SK-N-SH (cell line): ENCODE data around the gene GRK2. TPM values are rescaled to one million over a fixed set of nuclear protein-coding genes. Genes with fewer than 3 reads are reported as not detected.

Source experiments
- CTCF ChIA-PET: fragments of 300-600, 350-600 bp; formaldehyde crosslinking; extraction: SDS; loops from one replicate; lab custom pipeline; 2021; lab: Yijun Ruan, JAX
- POLR2A ChIA-PET: fragments of 350-600 bp; sonication (Branson Sonifier 250); formaldehyde crosslinking; extraction: SDS; loops from one replicate; lab custom pipeline; 2020; ENCODE audit warnings: antibody characterized with exemption, inconsistent platforms; lab: Yijun Ruan, JAX
- DNase-seq: peaks from one replicate; pipeline ENCODE4 v3.0.0; 2012
- H2AFZ ChIP-seq: fragments of 200-600 bp; sonication (generic); 2 replicates; pipeline ENCODE4 v1.8.1; 2016; ENCODE audit warnings: antibody characterized with exemption, mild to moderate bottlenecking, low read depth
- H3F3A ChIP-seq: fragments of 200-600 bp; sonication (generic); replicated peaks from 2 replicates; pipeline ENCODE3; 2016; ENCODE audit warnings: antibody characterized with exemption, mild to moderate bottlenecking; ENCODE audit not compliant: insufficient read depth
- H3K27ac ChIP-seq, 2 experiments: fragments of 200-500 bp in 1 of 2; fragments of 200-600 bp in 1 of 2; sonication (Bioruptor generic) in 1 of 2; sonication (generic), shearing (Covaris generic) in 1 of 2; 2 replicates each; pipeline versions ENCODE4 v1.5.1 to v1.6.1; 2014 to 2016; ENCODE audit warnings: low read depth in 2 of 2, inconsistent platforms in 1 of 2, low read length in 1 of 2, mild to moderate bottlenecking in 1 of 2, mixed read lengths in 1 of 2
- H3K27me3 ChIP-seq: fragments of 200-600 bp; sonication (generic), shearing (Covaris generic); 2 replicates; pipeline ENCODE4 v1.6.1; 2016; ENCODE audit warnings: mixed run types; ENCODE audit not compliant: insufficient read depth
- H3K36me3 ChIP-seq, 2 experiments: fragments of 200-500 bp in 1 of 2; fragments of 200-600 bp in 1 of 2; sonication (Bioruptor generic) in 1 of 2; sonication (generic) in 1 of 2; replicated peaks in 1 of 2; 2 replicates each; pipeline versions ENCODE3 to v1.5.1; 2014 to 2016; ENCODE audit warnings: low read length in 1 of 2, mild to moderate bottlenecking in 1 of 2; ENCODE audit not compliant: insufficient read depth in 2 of 2, control insufficient read depth in 1 of 2
- H3K4me1 ChIP-seq, 2 experiments: fragments of 200-500 bp in 1 of 2; fragments of 200-600 bp in 1 of 2; sonication (Bioruptor generic) in 1 of 2; sonication (generic), shearing (Covaris generic) in 1 of 2; 2 replicates each; pipeline versions ENCODE4 v1.5.1 to v1.6.1; 2014 to 2016; ENCODE audit warnings: low read depth in 1 of 2, low read length in 1 of 2, mixed run types in 1 of 2; ENCODE audit not compliant: insufficient read depth in 2 of 2, control insufficient read depth in 1 of 2
- H3K4me2 ChIP-seq: fragments of 200-600 bp; sonication (generic), shearing (Covaris generic); 2 replicates; pipeline ENCODE4 v1.6.1; 2017; ENCODE audit warnings: mixed run types
- H3K4me3 ChIP-seq, 2 experiments: fragments of 200-500 bp in 1 of 2; fragments of 200-600 bp in 1 of 2; sonication (Bioruptor generic) in 1 of 2; sonication (generic), shearing (Covaris generic) in 1 of 2; 2 replicates each; pipeline versions ENCODE4 v1.5.1 to v1.8.1; 2014 to 2016; ENCODE audit warnings: low read depth in 2 of 2, inconsistent platforms in 1 of 2, low read length in 1 of 2, mild to moderate bottlenecking in 1 of 2, mixed read lengths in 1 of 2, moderate library complexity in 1 of 2
- H3K79me2 ChIP-seq: fragments of 200-600 bp; sonication (generic); 2 replicates; pipeline ENCODE4 v1.8.1; 2017; ENCODE audit warnings: mild to moderate bottlenecking; ENCODE audit not compliant: insufficient read depth
- H3K9ac ChIP-seq: fragments of 200-600 bp; sonication (generic); 2 replicates; pipeline ENCODE4 v1.6.1; 2017; ENCODE audit warnings: mixed run types
- H3K9me2 ChIP-seq: fragments of 200-600 bp; sonication (generic); 2 replicates; pipeline ENCODE4 v1.6.1; 2017; ENCODE audit warnings: mixed run types
- H3K9me3 ChIP-seq: fragments of 200-600 bp; sonication (generic); 2 replicates; pipeline ENCODE4 v1.6.1; 2017; ENCODE audit warnings: mixed run types, mild to moderate bottlenecking, moderate library complexity
- H4K20me1 ChIP-seq: fragments of 200-600 bp; sonication (generic); 2 replicates; pipeline ENCODE4 v1.6.1; 2017; ENCODE audit warnings: mild to moderate bottlenecking, mixed run types; ENCODE audit not compliant: insufficient read depth
- ELF1 ChIP-seq: IDR thresholded peaks from 2 replicates; pipeline ENCODE4 v1.4.0; 2012
- EP300 ChIP-seq, 2 experiments: IDR thresholded peaks; 2 replicates each; pipeline versions ENCODE4 v1.4.0 to v1.6.1; 2012; ENCODE audit warnings: borderline replicate concordance in 1 of 2, low read depth in 1 of 2, low read length in 1 of 2
- EZH2phosphoT487 ChIP-seq: fragments of 200-600 bp; sonication (generic); IDR thresholded peaks from 2 replicates; pipeline ENCODE4 v1.6.1; 2017; ENCODE audit warnings: low read depth, mixed run types, mild to moderate bottlenecking, antibody characterized with exemption, moderate library complexity, borderline replicate concordance
- FOSL2 ChIP-seq: IDR thresholded peaks from 2 replicates; pipeline ENCODE4 v1.4.0; 2012; ENCODE audit warnings: low read depth, mild to moderate bottlenecking, moderate library complexity, borderline replicate concordance
- FOXM1 ChIP-seq: IDR thresholded peaks from 2 replicates; pipeline ENCODE4 v1.4.0; 2012; ENCODE audit warnings: low read depth, mild to moderate bottlenecking
- GABPA ChIP-seq: IDR thresholded peaks from 2 replicates; pipeline ENCODE4 v1.4.0; 2012; ENCODE audit warnings: low read depth, mild to moderate bottlenecking
- JUND ChIP-seq: IDR thresholded peaks from 2 replicates; pipeline ENCODE4 v1.4.0; 2012
- MXI1 ChIP-seq: IDR thresholded peaks from 2 replicates; pipeline ENCODE4 v1.6.1; 2012; ENCODE audit warnings: mild to moderate bottlenecking, low read depth, low read length, improper control_type of control experiment
- NFIC ChIP-seq: IDR thresholded peaks from 2 replicates; pipeline ENCODE4 v1.4.0; 2012; ENCODE audit warnings: borderline replicate concordance
- RAD21 ChIP-seq: IDR thresholded peaks from 2 replicates; pipeline ENCODE4 v1.6.1; 2012; ENCODE audit warnings: mild to moderate bottlenecking, low read length
- RCOR1 ChIP-seq: fragments of 150-350 bp; IDR thresholded peaks from 2 replicates; pipeline ENCODE4 v1.6.1; 2017; ENCODE audit warnings: antibody characterized with exemption, low read length
- SIN3A ChIP-seq: IDR thresholded peaks from 2 replicates; pipeline ENCODE4 v1.6.1; 2012; ENCODE audit warnings: low read depth, mild to moderate bottlenecking, low read length, moderate library complexity, borderline replicate concordance
- SMC3 ChIP-seq: IDR thresholded peaks from 2 replicates; pipeline ENCODE4 v1.6.1; 2012; ENCODE audit warnings: low read depth, low read length, improper control_type of control experiment
- TAF1 ChIP-seq: IDR thresholded peaks from 2 replicates; pipeline ENCODE4 v1.6.1; 2012; ENCODE audit warnings: low read depth, mild to moderate bottlenecking, low read length, moderate library complexity, borderline replicate concordance
- TEAD4 ChIP-seq: IDR thresholded peaks from 2 replicates; pipeline ENCODE4 v1.4.0; 2012; ENCODE audit warnings: mild to moderate bottlenecking, borderline replicate concordance; ENCODE audit not compliant: insufficient read depth
- WGBS: methylation state at CpG from one replicate; pipeline ENCODE4 v1.1.6; 2017; ENCODE audit warnings: low lambda C conversion rate; 5-methylcytosine and 5-hydroxymethylcytosine counted together
- polyA plus RNA-seq, 3 experiments: library from polyadenylated mRNA; depleted of rRNA; stranded (reverse); fragments of >200 nt; gene quantifications; 2 replicates each; pipeline ENCODE4 v1.2.3, GENCODE V29; 2012
- TF ChIP-seq, protein P1 (sequence below): fragments of 150-350 bp; IDR thresholded peaks from 2 replicates; pipeline ENCODE4 v1.6.1; 2016; ENCODE audit warnings: mild to moderate bottlenecking, low read depth, low read length
- TF ChIP-seq, protein P2 (sequence below): fragments of 200-600 bp; sonication (generic); IDR thresholded peaks from 2 replicates; pipeline ENCODE4 v1.6.1; 2017; ENCODE audit warnings: antibody characterized with exemption, mild to moderate bottlenecking, moderate library complexity
- TF ChIP-seq, protein P3 (sequence below): IDR thresholded peaks from 2 replicates; pipeline ENCODE4 v1.4.0; 2012; ENCODE audit warnings: low read depth
- TF ChIP-seq, protein P4 (sequence below): IDR thresholded peaks from 2 replicates; pipeline ENCODE4 v1.6.1; 2012; ENCODE audit warnings: mild to moderate bottlenecking, low read depth, low read length, moderate library complexity

The GRK2 gene
- polyA plus RNA-seq, 1 of the 3 experiments (the other 2 are of a cell fraction): 48.5 TPM

DNA sequence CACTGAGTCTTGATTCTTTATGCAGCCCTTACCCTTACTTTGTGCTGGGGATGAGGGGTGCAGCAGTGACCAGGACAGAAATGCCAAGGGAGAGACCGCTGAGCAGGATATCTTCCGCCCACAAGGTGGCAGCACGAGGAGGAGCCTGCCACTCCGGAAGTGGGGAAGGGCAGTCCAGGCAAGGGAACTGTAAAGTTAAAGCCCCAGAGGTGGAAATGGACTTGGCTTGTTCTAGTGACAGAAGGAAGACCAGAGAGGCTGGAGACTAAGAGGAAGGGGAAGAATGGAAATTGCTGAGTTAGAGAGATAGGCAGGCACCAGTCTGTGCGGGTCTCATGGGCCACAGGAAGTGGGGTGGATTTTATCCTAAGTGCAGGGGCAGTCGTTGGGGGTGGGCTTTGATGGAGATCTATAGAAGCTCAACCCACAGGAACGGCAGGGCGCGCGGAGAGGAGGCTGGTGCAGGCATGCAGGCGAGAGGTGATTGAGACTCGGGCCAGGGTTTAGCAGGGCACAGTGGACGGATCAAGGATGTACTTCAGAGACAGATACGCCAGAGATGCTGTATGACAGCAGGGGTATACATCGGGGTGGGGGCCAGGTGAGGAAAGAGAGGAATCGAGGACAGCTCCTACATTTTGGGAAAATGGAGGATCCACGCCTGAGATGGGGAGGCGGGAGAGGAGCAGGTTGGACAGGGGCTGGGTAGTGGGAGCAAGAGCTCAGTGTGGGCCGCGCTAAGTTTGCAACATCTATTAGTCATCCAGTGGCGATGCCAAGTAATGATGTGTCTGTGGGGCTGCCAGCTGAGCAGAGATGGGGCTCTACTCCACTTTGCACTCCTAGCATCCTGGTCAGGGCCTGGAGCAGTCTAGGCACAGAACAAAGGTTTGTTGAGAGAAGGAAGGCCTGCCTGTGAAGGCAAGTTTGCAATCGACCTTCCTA lies 3.3 kb upstream of the GRK2 start:
- DNase-seq: peak; percentile 92
- 54% methylated on average over 21 of the region's 22 CpGs for WGBS
- H3F3A ChIP-seq: peaks cover 18% of the 10 kb centered on the region
- H4K20me1 ChIP-seq: no peaks in the 10 kb centered on the region; the same call in 1 of the 2 replicates
- H3K4me2 ChIP-seq: peak overlapping the region; percentile 66
- H3K4me3 ChIP-seq: no peak overlapping the region
- POLR2A ChIA-PET: interaction anchor here (3.2 kb wide), 1 partner anchor 55 kb away, joined by 19 read pairs; no protein-coding TSS in a partner anchor
- H3K36me3 ChIP-seq: peaks cover 0 to under 1% of the 10 kb centered on the region in 2 experiments
- peak; percentile 77 for TF ChIP-seq NFIC
- TF ChIP-seq RAD21: peak; percentile 72
- 0 out of 2 replicates have a peak, but pooled peaks have one; percentile 66 for TF ChIP-seq SIN3A
- no peak for TF ChIP-seq TEAD4
- TF ChIP-seq EP300 (IDR thresholded peaks at IDR 0.05; ENCODE audit: borderline replicate concordance in 1 of 2, low read depth in 1 of 2, low read length in 1 of 2): no peak
- TF ChIP-seq FOXM1: no peak
- peak; percentile 46; the same call in 1 of the 2 replicates for TF ChIP-seq MXI1
- TF ChIP-seq, protein P1, sequence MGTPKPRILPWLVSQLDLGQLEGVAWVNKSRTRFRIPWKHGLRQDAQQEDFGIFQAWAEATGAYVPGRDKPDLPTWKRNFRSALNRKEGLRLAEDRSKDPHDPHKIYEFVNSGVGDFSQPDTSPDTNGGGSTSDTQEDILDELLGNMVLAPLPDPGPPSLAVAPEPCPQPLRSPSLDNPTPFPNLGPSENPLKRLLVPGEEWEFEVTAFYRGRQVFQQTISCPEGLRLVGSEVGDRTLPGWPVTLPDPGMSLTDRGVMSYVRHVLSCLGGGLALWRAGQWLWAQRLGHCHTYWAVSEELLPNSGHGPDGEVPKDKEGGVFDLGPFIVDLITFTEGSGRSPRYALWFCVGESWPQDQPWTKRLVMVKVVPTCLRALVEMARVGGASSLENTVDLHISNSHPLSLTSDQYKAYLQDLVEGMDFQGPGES: no peak
- peak; percentile 98 for TF ChIP-seq ELF1
- TF ChIP-seq TAF1: peak; percentile 39; the same call in 1 of the 2 replicates
- peak; percentile 84 for TF ChIP-seq SMC3
- TF ChIP-seq RCOR1: no peak
- TF ChIP-seq, protein P2, sequence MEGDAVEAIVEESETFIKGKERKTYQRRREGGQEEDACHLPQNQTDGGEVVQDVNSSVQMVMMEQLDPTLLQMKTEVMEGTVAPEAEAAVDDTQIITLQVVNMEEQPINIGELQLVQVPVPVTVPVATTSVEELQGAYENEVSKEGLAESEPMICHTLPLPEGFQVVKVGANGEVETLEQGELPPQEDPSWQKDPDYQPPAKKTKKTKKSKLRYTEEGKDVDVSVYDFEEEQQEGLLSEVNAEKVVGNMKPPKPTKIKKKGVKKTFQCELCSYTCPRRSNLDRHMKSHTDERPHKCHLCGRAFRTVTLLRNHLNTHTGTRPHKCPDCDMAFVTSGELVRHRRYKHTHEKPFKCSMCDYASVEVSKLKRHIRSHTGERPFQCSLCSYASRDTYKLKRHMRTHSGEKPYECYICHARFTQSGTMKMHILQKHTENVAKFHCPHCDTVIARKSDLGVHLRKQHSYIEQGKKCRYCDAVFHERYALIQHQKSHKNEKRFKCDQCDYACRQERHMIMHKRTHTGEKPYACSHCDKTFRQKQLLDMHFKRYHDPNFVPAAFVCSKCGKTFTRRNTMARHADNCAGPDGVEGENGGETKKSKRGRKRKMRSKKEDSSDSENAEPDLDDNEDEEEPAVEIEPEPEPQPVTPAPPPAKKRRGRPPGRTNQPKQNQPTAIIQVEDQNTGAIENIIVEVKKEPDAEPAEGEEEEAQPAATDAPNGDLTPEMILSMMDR: peak; percentile 88
- TF ChIP-seq EZH2phosphoT487: no peak
- TF ChIP-seq JUND: no peak
- TF ChIP-seq, protein P3, sequence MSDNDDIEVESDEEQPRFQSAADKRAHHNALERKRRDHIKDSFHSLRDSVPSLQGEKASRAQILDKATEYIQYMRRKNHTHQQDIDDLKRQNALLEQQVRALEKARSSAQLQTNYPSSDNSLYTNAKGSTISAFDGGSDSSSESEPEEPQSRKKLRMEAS: peak; percentile 68; the same call in 1 of the 2 replicates
- TF ChIP-seq GABPA: peak; percentile 52
- peak; percentile 42; the same call in 1 of the 2 replicates for TF ChIP-seq FOSL2
- TF ChIP-seq, protein P4, sequence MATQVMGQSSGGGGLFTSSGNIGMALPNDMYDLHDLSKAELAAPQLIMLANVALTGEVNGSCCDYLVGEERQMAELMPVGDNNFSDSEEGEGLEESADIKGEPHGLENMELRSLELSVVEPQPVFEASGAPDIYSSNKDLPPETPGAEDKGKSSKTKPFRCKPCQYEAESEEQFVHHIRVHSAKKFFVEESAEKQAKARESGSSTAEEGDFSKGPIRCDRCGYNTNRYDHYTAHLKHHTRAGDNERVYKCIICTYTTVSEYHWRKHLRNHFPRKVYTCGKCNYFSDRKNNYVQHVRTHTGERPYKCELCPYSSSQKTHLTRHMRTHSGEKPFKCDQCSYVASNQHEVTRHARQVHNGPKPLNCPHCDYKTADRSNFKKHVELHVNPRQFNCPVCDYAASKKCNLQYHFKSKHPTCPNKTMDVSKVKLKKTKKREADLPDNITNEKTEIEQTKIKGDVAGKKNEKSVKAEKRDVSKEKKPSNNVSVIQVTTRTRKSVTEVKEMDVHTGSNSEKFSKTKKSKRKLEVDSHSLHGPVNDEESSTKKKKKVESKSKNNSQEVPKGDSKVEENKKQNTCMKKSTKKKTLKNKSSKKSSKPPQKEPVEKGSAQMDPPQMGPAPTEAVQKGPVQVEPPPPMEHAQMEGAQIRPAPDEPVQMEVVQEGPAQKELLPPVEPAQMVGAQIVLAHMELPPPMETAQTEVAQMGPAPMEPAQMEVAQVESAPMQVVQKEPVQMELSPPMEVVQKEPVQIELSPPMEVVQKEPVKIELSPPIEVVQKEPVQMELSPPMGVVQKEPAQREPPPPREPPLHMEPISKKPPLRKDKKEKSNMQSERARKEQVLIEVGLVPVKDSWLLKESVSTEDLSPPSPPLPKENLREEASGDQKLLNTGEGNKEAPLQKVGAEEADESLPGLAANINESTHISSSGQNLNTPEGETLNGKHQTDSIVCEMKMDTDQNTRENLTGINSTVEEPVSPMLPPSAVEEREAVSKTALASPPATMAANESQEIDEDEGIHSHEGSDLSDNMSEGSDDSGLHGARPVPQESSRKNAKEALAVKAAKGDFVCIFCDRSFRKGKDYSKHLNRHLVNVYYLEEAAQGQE: 0 out of 2 replicates have a peak, but pooled peaks have one; percentile 32
- CTCF ChIA-PET: interaction anchor here (0.6 to 10.0 kb wide), 47 partner anchors 9 to 718 kb away, joined by 3 to 274 read pairs (median 5); partner anchors contain the start of genes ANKRD13D, CLCF1, POLD4 and RAD9A
- no peaks in the 10 kb centered on the region for H3K27me3 ChIP-seq
- H3K9me2 ChIP-seq: no peaks in the 10 kb centered on the region
- peak overlapping the region; percentile 58 to 68; a peak in 3 of 4 replicates for H3K27ac ChIP-seq
- peak overlapping the region; percentile 81 for H2AFZ ChIP-seq
- H3K9me3 ChIP-seq: no peaks in the 10 kb centered on the region
- H3K4me1 ChIP-seq: peaks cover 9 to 30% of the 10 kb centered on the region in 2 experiments; a peak in 2 of 4 replicates
- peaks cover 15% of the 10 kb centered on the region for H3K79me2 ChIP-seq
- no peak overlapping the region for H3K9ac ChIP-seq
